Activated naive CD8-positive, alpha-beta T cell treated with anti-CD3 and anti-CD28 coated beads for 36 hours (primary cell): ENCODE data around the gene MTHFD1L. TPM values are rescaled to one million over a fixed set of nuclear protein-coding genes. Genes with fewer than 3 reads are reported as not detected.

Source experiments
- DNase-seq: peaks from one replicate; pipeline ENCODE4 v3.0.0; 2021
- H3K27ac Mint-ChIP-seq: one replicate; pipeline ENCODE4 v1.8.0; 2022; ENCODE audit warnings: mild to moderate bottlenecking, moderate library complexity, mixed read lengths
- H3K27me3 Mint-ChIP-seq: one replicate; pipeline ENCODE4 v1.8.0; 2022; ENCODE audit warnings: mild to moderate bottlenecking, mixed read lengths
- H3K36me3 Mint-ChIP-seq: one replicate; pipeline ENCODE4 v1.8.0; 2021; ENCODE audit warnings: mild to moderate bottlenecking, mixed read lengths
- H3K4me1 Mint-ChIP-seq: one replicate; pipeline ENCODE4 v1.8.0; 2021; ENCODE audit warnings: mixed read lengths
- H3K4me3 Mint-ChIP-seq: one replicate; pipeline ENCODE4 v1.8.0; 2022; ENCODE audit warnings: mild to moderate bottlenecking, moderate library complexity, mixed read lengths
- H3K9me3 Mint-ChIP-seq: one replicate; pipeline ENCODE4 v1.8.0; 2022; ENCODE audit warnings: mixed read lengths
- total RNA-seq, 2 experiments: library from RNA; stranded (reverse); gene quantifications; one replicate each; pipeline ENCODE4 v1.2.3, GENCODE V29; 2021

MTHFD1L gene
- total RNA-seq, 2 experiments from 2014 or later, result 138 to 155 TPM

GRCh38 chr6:151091571-151091970 is 226.1 kb downstream of the MTHFD1L start:
- no peaks in the 10 kb centered on the region for H3K4me1 Mint-ChIP-seq
- DNase-seq, result no peak

GRCh38 chr6:151092591-151092990 is 227.1 kb downstream of the MTHFD1L start:
- no peak for DNase-seq
- Mint-ChIP-seq H3K27me3 (no peaks in the 10 kb centered on the region), H3K4me1 (no peaks in the 10 kb centered on the region), H3K9me3 (no peaks in the 10 kb centered on the region), H3K4me3 (no peak overlapping the region), H3K27ac (no peak overlapping the region), H3K36me3 (peaks cover 63% of the 10 kb centered on the region)

More at GRCh38 chr6:151091571-151091970, 226.1 kb downstream of the MTHFD1L start:
- H3K27ac Mint-ChIP-seq, result no peak overlapping the region
- no peaks in the 10 kb centered on the region for H3K27me3 Mint-ChIP-seq
- H3K36me3 Mint-ChIP-seq, result peaks cover 53% of the 10 kb centered on the region
- H3K9me3 Mint-ChIP-seq, result no peaks in the 10 kb centered on the region
- no peak overlapping the region for H3K4me3 Mint-ChIP-seq

DNA sequence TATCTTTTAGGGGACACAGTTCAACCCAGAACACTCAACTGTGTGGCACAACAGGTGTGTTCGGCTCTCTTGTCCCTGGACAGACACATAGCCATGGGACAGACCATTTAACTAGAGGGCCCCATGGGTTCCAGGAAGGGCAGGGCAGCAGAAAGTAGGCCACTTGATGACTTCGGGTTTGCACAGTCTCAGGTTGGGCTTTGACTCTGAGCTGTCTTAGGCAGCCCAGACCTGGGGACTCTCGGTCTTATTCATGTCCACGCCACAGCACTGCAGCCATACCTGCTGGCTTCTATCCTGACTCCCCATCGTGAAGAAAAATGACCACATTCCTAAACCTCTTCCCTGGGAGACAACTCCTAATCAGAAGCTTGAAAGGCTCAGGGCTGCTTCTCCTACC is 228.2 kb downstream of the MTHFD1L start:
- no peak overlapping the region for H3K4me3 Mint-ChIP-seq
- no peak overlapping the region for H3K27ac Mint-ChIP-seq
- H3K36me3 Mint-ChIP-seq, result peaks cover 68% of the 10 kb centered on the region
- no peaks in the 10 kb centered on the region for H3K27me3 Mint-ChIP-seq
- no peaks in the 10 kb centered on the region for H3K9me3 Mint-ChIP-seq
- peaks cover 2% of the 10 kb centered on the region for H3K4me1 Mint-ChIP-seq
- no peak for DNase-seq

GRCh38 chr6:151095538-151096254 is 230.2 kb downstream of the MTHFD1L start:
- Mint-ChIP-seq H3K36me3 (peaks cover 72% of the 10 kb centered on the region), H3K9me3 (peaks cover 1% of the 10 kb centered on the region), H3K27ac (no peak overlapping the region), H3K4me1 (peaks cover 2% of the 10 kb centered on the region), H3K4me3 (no peak overlapping the region), H3K27me3 (no peaks in the 10 kb centered on the region)
- no peak for DNase-seq

- peaks cover 1% of the 10 kb centered on the region for H3K9me3 Mint-ChIP-seq
- H3K27me3 Mint-ChIP-seq, result no peaks in the 10 kb centered on the region
- peaks cover 70% of the 10 kb centered on the region for H3K36me3 Mint-ChIP-seq
- no peak overlapping the region for H3K27ac Mint-ChIP-seq
- H3K4me1 Mint-ChIP-seq, result peaks cover 2% of the 10 kb centered on the region
- H3K4me3 Mint-ChIP-seq, result no peak overlapping the region
- no peak for DNase-seq
Measured at GRCh38 chr6:151096255-151096612, 230.7 kb downstream of the MTHFD1L start.

DNA sequence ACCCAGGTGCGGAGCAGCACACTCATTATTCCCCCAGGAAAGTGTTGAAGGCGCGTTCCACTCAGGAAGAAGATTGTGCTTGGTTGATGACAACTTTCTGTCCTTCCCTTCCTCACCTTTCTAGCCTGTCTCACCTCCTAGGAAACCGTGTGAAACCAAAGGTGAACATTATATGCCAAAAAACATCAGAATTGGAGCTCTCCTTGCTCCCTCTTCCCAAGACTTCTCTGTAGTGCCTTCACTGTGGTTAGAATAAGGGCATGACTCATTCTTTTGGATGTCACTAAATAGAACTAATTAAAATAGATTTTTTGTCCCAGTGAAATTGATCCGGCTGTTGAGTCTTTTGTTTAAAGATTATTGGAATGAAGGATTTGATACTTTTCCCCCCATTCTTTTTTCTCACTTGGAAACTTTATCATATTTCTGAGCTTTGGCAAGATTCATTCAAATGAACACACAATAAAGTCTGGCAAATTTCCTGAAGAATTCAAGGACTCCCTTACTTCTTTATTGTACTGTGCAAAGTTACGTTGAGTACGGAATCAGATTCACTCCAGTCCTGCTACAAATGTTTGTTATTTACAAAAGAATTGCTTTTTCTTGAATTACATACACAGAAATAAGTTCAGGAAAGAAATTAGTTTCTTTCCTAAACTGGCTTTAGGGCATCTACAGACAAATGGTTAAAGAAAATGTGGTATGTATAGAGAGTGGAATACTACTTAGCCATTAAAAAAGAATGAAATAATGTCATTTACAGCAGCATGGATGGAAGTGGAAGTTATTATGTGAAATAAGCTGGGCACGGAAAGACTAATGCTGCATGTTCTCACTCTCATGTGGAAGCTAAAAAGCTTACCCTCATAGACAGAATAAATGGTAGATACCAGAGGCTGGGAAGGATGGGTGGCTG is 231.4 kb downstream of the MTHFD1L start:
- Mint-ChIP-seq H3K4me1 (peaks cover 2% of the 10 kb centered on the region), H3K27me3 (no peaks in the 10 kb centered on the region), H3K27ac (no peak overlapping the region), H3K36me3 (peaks cover 71% of the 10 kb centered on the region), H3K9me3 (peaks cover 1% of the 10 kb centered on the region), H3K4me3 (no peak overlapping the region)
- no peak for DNase-seq

DNA sequence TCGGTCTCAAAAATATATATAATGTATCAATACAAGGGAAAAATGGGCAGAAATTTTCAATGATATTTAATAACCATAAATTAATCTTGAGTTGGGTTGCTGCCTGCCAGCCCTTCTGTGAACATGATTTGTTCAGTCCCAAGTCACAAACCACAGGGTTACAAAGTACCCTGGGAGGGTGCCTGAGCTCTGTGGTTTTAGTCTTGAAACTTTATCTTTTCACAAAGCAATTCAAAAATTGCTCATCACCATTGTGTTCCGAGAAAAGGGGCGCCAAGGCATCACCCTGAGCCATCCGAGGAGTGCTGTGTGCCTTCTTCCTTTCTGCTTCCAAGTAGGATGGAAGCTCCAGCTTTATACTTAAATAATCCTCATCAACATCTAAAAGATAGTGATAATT is 232.7 kb downstream of the MTHFD1L start:
- peaks cover 2% of the 10 kb centered on the region for H3K4me1 Mint-ChIP-seq
- H3K27me3 Mint-ChIP-seq, result no peaks in the 10 kb centered on the region
- no peak for DNase-seq
- no peak overlapping the region for H3K4me3 Mint-ChIP-seq
- no peak overlapping the region for H3K27ac Mint-ChIP-seq
- H3K9me3 Mint-ChIP-seq, result peaks cover 1% of the 10 kb centered on the region
- peaks cover 62% of the 10 kb centered on the region for H3K36me3 Mint-ChIP-seq

GRCh38 chr6:151100326-151100725 is 234.8 kb downstream of the MTHFD1L start:
- H3K36me3 Mint-ChIP-seq, result peaks cover 54% of the 10 kb centered on the region
- no peak for DNase-seq
- no peak overlapping the region for H3K27ac Mint-ChIP-seq
- H3K27me3 Mint-ChIP-seq, result no peaks in the 10 kb centered on the region
- peaks cover 1% of the 10 kb centered on the region for H3K9me3 Mint-ChIP-seq
- H3K4me1 Mint-ChIP-seq, result peaks cover 2% of the 10 kb centered on the region
- no peak overlapping the region for H3K4me3 Mint-ChIP-seq

GRCh38 chr6:151101161-151101815 is 235.8 kb downstream of the MTHFD1L start:
- Mint-ChIP-seq H3K4me1 (peaks cover 2% of the 10 kb centered on the region), H3K9me3 (peaks cover 1% of the 10 kb centered on the region), H3K27ac (no peak overlapping the region), H3K27me3 (no peaks in the 10 kb centered on the region), H3K36me3 (peaks cover 47% of the 10 kb centered on the region), H3K4me3 (no peak overlapping the region)
- DNase-seq, result no peak

DNA sequence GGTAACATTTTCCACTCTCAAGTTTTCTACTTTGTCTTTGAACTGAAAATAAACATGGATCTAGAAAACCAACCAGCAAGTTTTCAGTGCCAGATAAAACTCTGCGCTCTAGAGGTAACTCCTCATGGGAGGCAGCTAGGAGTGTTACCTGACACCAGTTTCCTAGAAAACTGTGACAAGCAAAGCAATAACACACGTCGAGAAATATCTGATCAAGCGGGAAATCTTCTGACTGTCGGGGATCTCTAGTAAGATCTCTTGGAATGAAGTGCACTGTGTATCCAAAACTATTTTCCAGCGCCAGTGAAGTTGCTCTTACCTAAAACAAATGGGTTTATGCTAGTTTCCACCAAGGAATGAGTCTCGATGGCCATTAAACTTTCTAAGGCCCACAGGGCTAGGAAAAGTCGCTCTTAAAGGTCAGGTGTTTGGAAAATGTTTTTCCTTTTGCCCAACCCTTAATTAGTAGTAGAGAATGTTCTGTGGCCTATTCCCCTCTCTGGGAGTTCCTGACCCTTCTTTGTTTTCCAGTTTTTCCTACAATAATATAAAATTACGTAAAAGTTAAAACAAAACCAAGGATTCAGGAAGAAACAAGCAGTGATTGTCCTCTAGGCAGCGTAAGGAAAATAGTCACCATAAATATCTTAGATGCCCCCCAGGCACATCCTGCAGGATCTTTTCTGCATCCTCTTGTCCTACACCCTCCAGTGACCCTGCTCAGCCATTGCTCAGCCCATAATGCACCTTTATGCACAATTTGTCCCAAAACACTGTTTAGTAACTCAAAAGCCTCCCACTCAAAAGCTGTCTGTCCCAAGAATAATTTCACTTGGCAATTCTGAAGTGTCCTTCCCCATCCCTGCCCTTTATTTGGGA is 236.6 kb downstream of the MTHFD1L start:
- peaks cover 2% of the 10 kb centered on the region for H3K4me1 Mint-ChIP-seq
- no peak for DNase-seq
- peaks cover 1% of the 10 kb centered on the region for H3K9me3 Mint-ChIP-seq
- H3K36me3 Mint-ChIP-seq, result peaks cover 39% of the 10 kb centered on the region
- no peak overlapping the region for H3K4me3 Mint-ChIP-seq
- no peaks in the 10 kb centered on the region for H3K27me3 Mint-ChIP-seq
- no peak overlapping the region for H3K27ac Mint-ChIP-seq

DNA sequence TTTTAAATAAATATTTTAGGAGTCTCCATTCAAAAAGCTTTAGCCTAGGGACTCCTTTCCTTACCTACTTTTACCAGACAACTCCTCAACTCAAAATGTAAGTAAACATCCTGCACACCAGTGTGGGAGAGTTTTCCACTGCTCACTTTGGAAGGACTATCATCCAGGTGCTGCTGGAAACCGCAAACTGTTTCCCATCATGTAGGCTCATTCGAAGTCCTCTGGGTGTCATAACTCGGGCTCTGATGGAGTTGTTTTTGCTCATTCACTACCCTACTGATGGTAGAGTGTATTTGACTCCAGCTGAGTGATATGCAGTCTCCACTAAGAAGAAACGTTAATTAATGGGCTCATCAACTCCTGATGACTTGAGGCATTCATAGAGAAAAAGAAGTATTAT is 237.8 kb downstream of the MTHFD1L start:
- Mint-ChIP-seq H3K36me3 (peaks cover 33% of the 10 kb centered on the region), H3K9me3 (peaks cover 1% of the 10 kb centered on the region), H3K27me3 (no peaks in the 10 kb centered on the region), H3K4me3 (no peak overlapping the region), H3K27ac (no peak overlapping the region), H3K4me1 (no peaks in the 10 kb centered on the region)
- DNase-seq, result no peak

- Mint-ChIP-seq H3K36me3 (peaks cover 9% of the 10 kb centered on the region), H3K4me3 (no peak overlapping the region), H3K27me3 (peaks cover 7% of the 10 kb centered on the region), H3K27ac (no peak overlapping the region), H3K9me3 (no peaks in the 10 kb centered on the region), H3K4me1 (no peaks in the 10 kb centered on the region)
- no peak for DNase-seq
Measured at GRCh38 chr6:151107897-151108427, 242.5 kb downstream of the MTHFD1L start.

GRCh38 chr6:151108548-151108947 is 243.0 kb downstream of the MTHFD1L start:
- Mint-ChIP-seq H3K36me3 (peaks cover 5% of the 10 kb centered on the region), H3K27me3 (peaks cover 7% of the 10 kb centered on the region), H3K4me1 (no peaks in the 10 kb centered on the region), H3K9me3 (no peaks in the 10 kb centered on the region), H3K4me3 (no peak overlapping the region), H3K27ac (no peak overlapping the region)
- no peak for DNase-seq

GRCh38 chr6:151109361-151109760 is 243.9 kb downstream of the MTHFD1L start:
- H3K36me3 Mint-ChIP-seq, result peaks cover 2% of the 10 kb centered on the region
- peaks cover 7% of the 10 kb centered on the region for H3K27me3 Mint-ChIP-seq
- no peak for DNase-seq
- no peak overlapping the region for H3K27ac Mint-ChIP-seq
- H3K9me3 Mint-ChIP-seq, result no peaks in the 10 kb centered on the region
- no peak overlapping the region for H3K4me3 Mint-ChIP-seq
- H3K4me1 Mint-ChIP-seq, result no peaks in the 10 kb centered on the region
